Measurements from ENCODE around the gene GGCT. TPM values are rescaled to one million over a fixed set of nuclear protein-coding genes. Genes with fewer than 3 reads are reported as not detected.
A peak's percentile ranks its signal among the peaks of the same experiment; 100 is the strongest.

GGCT gene
- total RNA-seq, 1 experiment from 2014 or later, result 69.3 TPM

DNA sequence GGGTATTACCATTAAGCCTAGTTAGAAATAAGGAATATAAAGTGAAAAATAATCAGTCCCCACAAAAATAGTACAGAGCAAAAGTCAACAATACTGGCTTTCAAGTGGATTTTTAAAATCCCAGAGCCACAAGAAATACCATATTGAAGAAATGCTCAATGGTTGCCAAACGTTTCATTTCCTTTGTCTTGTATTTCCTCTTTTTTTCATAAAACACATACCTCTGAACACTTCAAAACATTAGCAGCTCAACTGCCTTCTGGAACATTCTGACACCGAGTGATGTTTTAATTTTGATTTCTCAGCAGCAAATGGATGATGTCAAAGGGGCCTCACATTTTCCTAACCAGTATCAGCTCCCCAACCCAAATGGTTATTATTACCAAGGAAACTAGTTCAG, 36.6 kb downstream of the GGCT start:
- Histone ChIP-seq H3K36me3 (replicated peaks; ENCODE audit: control insufficient read depth, insufficient read depth, low read length) (no peaks in the 10 kb centered on the region), H3K4me3 (ENCODE audit: insufficient read depth, low read depth, low read length) (no peak overlapping the region), H3K27me3 (ENCODE audit: control insufficient read depth, insufficient read depth, low read length) (no peaks in the 10 kb centered on the region)
- DNase-seq, result no peak

DNA sequence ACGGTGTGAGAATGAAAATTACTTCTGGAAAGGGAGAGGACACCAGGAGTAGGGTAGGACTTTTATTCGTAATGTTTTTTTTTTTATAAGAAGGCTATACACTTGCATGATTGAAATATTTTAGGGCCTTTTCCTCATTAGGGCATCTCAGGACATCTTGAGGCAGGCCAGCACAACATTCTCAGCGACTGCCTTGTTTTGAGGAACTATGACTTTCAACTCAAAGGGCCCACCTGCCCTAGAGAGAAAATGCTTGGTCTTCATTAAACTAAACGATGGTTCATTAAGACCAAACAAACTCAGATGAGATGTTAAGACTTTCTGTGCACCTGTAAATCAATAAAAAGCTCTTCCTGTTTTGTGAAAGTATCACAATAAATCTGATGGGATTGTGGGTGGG, 37.4 kb downstream of the GGCT start:
- Histone ChIP-seq H3K36me3 (replicated peaks; ENCODE audit: control insufficient read depth, insufficient read depth, low read length) (no peaks in the 10 kb centered on the region), H3K27me3 (ENCODE audit: control insufficient read depth, insufficient read depth, low read length) (no peaks in the 10 kb centered on the region), H3K4me3 (ENCODE audit: insufficient read depth, low read depth, low read length) (no peak overlapping the region)
- DNase-seq, result no peak

DNA sequence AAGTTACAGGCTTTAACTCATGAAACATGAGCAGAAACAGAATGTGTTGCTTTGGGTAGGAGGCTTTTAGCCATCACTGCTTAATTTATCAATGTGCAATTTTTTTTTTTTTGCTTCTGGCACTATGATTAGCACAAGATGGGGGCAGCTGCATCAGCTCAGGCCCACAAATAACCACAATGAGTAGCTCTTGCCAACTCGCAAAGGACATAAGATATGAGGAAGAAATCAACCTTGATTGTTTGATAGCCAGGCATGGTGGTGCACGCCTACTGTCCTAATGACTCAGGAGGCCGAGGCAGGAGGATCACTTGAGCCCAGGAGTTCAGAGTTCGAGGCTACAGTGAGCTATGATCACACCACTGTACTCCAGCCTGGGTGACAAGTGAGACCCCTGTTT, 38.4 kb downstream of the GGCT start:
- no peak for DNase-seq
- H3K4me3 ChIP-seq (ENCODE audit: insufficient read depth, low read depth, low read length), result no peak overlapping the region
- no peaks in the 10 kb centered on the region for H3K36me3 ChIP-seq (replicated peaks; ENCODE audit: control insufficient read depth, insufficient read depth, low read length)
- H3K27me3 ChIP-seq (ENCODE audit: control insufficient read depth, insufficient read depth, low read length), result no peaks in the 10 kb centered on the region

DNA sequence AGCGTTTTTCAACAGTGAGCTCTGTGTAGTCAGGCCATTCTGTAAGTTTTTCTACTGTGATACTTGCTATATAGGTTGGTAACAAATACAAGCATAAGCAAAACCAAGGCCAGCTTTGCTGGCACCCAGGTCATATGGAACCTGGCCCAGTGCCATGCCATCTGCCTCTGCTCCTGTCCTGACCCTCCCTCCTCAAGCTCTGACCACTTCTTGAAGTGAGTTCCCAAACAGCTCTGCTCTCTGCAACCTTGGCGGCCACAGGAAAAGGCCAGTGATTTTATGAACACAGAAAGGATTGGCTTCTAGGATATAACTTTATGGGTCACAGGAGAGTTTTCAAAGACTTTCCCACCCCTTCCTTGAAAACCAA, 38.8 kb downstream of the GGCT start:
- Histone ChIP-seq H3K36me3 (replicated peaks; ENCODE audit: control insufficient read depth, insufficient read depth, low read length) (no peaks in the 10 kb centered on the region), H3K4me3 (ENCODE audit: insufficient read depth, low read depth, low read length) (no peak overlapping the region), H3K27me3 (ENCODE audit: control insufficient read depth, insufficient read depth, low read length) (no peaks in the 10 kb centered on the region)
- no peak for DNase-seq

DNA sequence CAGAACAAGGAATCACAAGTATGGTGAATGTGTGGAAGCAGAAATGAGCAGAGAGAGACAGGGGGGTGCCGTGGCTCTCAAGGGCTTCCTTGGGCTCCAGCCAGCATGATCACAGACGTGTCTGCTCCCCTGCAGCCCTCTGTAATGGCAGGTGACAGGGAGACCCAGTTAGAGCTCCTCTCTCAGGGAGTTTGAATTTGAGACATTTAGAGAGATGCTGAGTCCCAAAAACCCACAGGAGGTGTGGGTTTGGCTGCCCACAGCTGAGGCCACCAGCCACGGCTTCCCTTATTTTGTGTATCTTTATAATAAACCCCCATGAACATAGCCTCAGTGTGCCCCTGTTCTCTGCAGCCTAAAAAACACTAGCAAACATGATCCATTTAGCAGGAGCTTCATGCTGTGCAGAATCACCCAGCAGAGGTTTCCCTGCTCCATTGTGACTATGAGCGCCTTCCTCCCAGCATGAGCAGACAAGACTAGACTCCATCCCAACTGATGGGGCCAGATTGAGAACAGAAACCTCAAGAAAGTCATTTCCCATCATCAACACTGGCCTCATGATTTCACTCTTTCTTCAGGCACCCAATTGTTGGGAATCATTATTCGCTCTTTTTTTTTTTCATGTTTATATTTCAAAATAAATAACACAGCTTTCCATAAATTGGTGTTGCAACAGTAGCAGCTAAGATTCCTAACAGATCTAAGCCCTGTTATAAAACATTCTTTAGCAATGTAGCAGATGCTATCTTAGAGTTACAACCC, 39.4 kb downstream of the GGCT start:
- Histone ChIP-seq H3K4me3 (ENCODE audit: insufficient read depth, low read depth, low read length) (no peak overlapping the region), H3K27me3 (ENCODE audit: control insufficient read depth, insufficient read depth, low read length) (no peaks in the 10 kb centered on the region), H3K36me3 (replicated peaks; ENCODE audit: control insufficient read depth, insufficient read depth, low read length) (no peaks in the 10 kb centered on the region)
- no peak for DNase-seq

DNA sequence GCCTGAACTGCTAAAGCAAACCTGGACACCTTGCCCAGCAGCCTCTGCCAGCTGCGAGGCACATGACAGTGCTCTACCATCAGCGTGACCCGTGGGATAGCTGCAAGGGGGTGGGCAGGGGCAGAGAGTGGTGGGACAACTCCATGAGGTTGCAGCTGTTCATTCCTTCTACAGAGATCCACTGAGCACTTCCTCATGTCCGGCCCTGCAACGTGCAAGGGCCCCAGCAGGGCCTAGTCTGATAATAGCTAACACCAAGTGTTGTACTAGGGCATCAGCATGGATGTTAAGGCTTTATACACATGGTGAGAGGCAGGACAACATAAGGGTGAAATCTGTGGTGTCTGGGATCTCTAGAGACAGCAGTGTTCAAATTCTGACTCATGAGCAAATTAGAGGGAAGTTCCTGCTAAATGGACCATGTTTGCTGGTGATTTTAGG, 40.4 kb downstream of the GGCT start:
- Histone ChIP-seq H3K36me3 (replicated peaks; ENCODE audit: control insufficient read depth, insufficient read depth, low read length) (no peaks in the 10 kb centered on the region), H3K27me3 (ENCODE audit: control insufficient read depth, insufficient read depth, low read length) (no peaks in the 10 kb centered on the region), H3K4me3 (ENCODE audit: insufficient read depth, low read depth, low read length) (no peak overlapping the region)
- DNase-seq, result no peak

DNA sequence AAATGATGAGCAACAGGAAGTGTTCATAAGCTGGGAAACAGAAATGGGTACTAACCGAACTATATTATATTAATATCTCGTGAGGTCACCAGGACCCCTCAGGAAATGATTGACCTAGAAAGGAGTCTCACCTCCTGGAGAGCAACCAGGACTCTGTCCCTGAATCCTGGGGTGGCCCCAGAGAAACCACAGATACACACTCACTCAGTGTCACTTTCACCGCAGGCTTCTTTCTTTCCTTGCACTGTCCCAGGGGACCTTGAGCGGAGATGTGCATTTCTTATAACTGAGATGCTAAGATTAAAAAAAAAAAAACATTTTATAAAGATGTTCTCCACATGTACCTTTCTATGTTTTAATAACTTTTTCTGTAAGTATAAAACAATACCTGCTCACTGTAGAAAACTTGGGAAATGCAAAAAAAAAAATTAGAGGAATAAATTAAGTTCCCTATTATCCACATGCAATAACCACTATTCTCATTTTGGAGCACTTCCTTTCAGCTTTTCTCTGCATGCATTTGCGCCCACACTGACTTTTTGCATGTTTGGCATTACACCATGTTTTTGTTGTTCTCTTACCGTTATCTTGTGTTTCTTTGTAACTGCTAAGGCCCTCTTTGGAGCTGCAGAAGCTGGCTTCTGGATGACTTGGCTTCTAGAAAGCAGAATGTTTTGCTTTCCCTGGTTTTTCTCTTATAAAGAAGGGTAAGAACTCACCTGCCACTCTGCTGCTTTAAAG, 41.1 kb downstream of the GGCT start:
- Histone ChIP-seq H3K36me3 (replicated peaks; ENCODE audit: control insufficient read depth, insufficient read depth, low read length) (no peaks in the 10 kb centered on the region), H3K27me3 (ENCODE audit: control insufficient read depth, insufficient read depth, low read length) (no peaks in the 10 kb centered on the region), H3K4me3 (ENCODE audit: insufficient read depth, low read depth, low read length) (no peak overlapping the region)
- no peak for DNase-seq

DNA sequence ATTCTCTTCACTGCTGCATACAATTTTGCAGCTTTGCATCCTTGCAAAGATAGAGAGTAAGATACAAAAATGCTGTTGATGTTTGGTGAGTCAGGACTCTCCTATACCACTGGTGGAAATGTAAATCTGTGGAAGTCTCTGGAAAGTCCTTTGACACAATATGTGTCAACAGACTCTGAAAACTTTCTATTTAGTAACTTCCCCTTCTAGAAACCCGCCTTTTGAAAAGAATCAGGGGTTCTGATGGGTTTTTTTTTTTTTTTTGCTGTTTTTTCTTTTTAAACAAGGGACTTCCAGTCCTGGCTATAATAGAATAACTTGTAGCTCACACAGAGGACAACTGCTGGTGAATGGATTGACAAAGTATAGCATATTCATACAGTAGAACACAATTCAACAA, 42.5 kb downstream of the GGCT start:
- no peak overlapping the region for H3K4me3 ChIP-seq (ENCODE audit: insufficient read depth, low read depth, low read length)
- no peaks in the 10 kb centered on the region for H3K27me3 ChIP-seq (ENCODE audit: control insufficient read depth, insufficient read depth, low read length)
- DNase-seq, result no peak
- H3K36me3 ChIP-seq (replicated peaks; ENCODE audit: control insufficient read depth, insufficient read depth, low read length), result no peaks in the 10 kb centered on the region

DNA sequence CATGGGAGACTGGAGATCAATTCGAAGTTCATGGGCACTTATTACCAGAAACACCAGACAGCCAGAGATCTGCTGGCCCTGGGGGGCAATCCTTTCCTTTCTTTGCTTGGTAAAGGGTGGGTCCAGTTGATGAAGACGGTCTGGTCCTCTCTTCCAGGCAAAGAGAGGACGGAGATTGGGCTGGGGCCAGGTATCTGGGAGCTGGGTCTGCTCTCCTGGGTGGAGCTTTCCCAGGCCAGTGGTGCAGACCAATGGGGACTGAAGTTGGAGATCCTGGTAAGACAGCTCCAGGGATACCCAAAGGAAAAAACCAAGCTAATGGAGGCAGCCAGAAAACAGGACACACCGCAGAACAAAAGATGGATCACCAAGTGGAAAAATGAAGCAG, 44.4 kb downstream of the GGCT start:
- H3K36me3 ChIP-seq (replicated peaks; ENCODE audit: control insufficient read depth, insufficient read depth, low read length), result no peaks in the 10 kb centered on the region
- H3K27me3 ChIP-seq (ENCODE audit: control insufficient read depth, insufficient read depth, low read length), result no peaks in the 10 kb centered on the region
- no peak overlapping the region for H3K4me3 ChIP-seq (ENCODE audit: insufficient read depth, low read depth, low read length)
- DNase-seq, result no peak

DNA sequence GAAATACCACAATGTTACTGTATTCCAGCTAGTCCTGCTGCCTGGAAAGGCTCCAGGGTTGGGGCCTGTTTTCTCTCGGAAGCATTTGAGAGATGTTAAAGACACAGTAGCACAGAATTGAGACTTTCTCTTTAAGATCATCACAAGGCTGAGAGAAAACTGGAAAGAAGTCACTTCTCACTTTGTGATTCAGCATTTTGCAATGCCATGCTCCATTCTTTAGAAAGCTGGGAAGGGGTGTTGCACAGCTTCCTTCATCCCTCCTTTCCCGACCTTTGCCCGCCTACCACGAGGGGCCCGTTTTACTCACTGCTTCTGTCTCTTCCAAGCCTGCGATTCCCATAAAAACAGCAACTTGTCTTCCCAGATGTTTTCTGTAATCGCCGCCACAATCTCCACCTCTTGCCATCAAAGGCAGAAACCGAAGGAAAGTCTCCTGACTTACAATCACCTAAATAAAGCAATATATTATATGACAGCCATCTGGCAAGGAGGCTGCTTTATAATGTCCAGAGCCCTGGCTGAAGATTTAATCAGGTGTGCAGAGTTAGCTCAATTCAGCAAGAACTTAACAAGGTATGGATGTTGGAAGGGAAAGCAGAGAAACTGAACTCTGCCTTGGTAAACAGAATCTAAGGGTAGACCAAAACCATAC, 44.9 kb downstream of the GGCT start:
- Histone ChIP-seq H3K4me3 (ENCODE audit: insufficient read depth, low read depth, low read length) (no peak overlapping the region), H3K27me3 (ENCODE audit: control insufficient read depth, insufficient read depth, low read length) (no peaks in the 10 kb centered on the region), H3K36me3 (replicated peaks; ENCODE audit: control insufficient read depth, insufficient read depth, low read length) (no peaks in the 10 kb centered on the region)
- DNase-seq, result no peak

DNA sequence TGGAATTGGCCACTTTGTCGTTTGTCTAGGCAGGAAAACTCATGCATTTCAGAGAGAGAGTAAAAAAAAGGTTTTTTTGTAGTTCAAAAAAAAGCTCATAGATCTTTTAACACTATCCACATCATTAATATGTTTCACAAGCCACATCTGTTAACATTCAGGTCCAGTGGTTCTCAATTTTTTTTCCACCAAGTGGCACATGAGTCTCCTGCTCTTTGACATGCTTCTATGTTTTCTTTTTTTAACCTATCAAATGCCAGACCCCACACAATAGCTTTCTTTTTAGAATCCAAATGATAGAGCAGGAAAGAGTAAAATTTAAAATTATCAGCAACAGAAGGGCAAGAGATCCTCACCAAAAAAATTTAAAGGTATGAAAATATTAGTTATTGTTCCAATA, 46.3 kb downstream of the GGCT start:
- no peak overlapping the region for H3K4me3 ChIP-seq (ENCODE audit: insufficient read depth, low read depth, low read length)

DNA sequence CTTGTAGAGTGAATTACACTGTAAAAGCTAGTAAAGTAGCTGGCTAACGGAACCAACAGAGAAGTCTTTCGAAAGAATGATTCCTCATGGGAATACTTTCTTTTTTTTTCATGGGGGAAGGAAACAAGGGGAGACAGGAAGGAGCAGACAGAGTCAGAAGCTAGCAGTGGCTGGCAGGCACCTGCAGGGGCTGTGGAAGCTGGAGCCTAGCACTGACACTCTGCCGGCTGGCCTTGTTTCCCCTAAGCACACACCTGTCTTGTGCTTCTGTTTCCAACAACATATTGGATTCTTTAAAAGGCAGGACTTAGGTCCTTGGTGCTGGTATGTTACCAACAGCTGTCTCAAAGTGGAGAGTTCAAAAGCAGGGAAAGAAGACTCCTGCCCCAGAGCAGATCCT, 50.7 kb downstream of the GGCT start:
- Histone ChIP-seq H3K4me3 (ENCODE audit: insufficient read depth, low read depth, low read length) (no peak overlapping the region), H3K27me3 (ENCODE audit: control insufficient read depth, insufficient read depth, low read length) (no peaks in the 10 kb centered on the region), H3K36me3 (replicated peaks; ENCODE audit: control insufficient read depth, insufficient read depth, low read length) (no peaks in the 10 kb centered on the region; the same call in 1 of the 2 replicates)
- no peak for DNase-seq

More for the DNA sequence above, 46.3 kb downstream of the GGCT start:
- no peaks in the 10 kb centered on the region for H3K27me3 ChIP-seq (ENCODE audit: control insufficient read depth, insufficient read depth, low read length)
- DNase-seq, result no peak
- H3K36me3 ChIP-seq (replicated peaks; ENCODE audit: control insufficient read depth, insufficient read depth, low read length), result no peaks in the 10 kb centered on the region

DNA sequence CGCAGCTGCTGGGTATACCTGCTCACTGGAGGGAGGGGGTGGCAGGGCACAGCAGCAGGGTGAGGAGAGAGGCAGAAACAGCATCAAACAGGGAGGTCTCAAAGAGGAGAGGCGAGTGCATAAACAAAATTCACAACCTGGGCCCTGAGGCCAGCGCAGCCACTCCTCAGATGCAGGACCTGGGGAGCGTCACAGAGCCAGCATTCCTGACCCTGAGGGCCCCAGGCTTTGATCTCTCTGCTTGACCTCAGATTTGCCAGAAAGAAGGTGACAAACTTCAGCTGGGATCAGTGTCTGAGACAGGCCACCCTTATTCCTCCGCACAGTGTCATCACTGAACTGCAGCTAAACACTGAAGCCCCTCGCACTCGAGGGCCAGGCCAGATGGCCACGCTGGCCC, 51.6 kb downstream of the GGCT start:
- DNase-seq, result no peak
- Histone ChIP-seq H3K36me3 (replicated peaks; ENCODE audit: control insufficient read depth, insufficient read depth, low read length) (no peaks in the 10 kb centered on the region; the same call in 1 of the 2 replicates), H3K27me3 (ENCODE audit: control insufficient read depth, insufficient read depth, low read length) (no peaks in the 10 kb centered on the region), H3K4me3 (ENCODE audit: insufficient read depth, low read depth, low read length) (no peak overlapping the region)

DNA sequence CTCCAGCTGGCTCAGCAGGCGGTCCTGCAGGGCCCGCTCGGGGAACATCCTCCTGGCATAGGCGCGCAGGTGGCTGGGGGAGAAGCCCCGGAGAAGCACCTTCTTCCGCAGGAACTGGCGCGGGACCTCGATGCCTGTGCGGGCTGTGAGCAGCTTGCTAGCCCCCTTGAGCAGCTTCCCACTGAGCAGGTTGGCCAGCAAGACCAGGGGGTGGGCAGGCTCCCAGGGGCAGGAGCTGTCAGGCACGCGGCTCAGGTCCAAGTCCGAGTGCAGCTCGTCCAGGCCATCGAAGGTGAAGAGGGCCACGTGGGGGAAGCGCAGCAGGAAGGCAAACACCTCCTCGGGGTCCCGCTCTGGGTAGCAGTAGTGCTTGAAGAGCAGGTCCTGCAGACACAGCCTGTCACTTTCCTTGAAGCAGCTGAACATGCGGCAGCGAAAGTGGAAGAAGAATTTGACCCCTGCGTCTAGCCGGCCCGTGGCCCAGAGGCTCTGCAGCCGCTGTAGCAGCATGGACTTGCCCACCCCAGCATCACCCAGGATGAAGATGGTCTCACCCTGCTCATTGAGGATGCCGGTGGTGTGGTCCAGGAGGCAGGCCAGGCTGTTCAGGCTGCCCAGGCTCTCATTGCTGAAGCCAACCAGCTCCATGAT, 52.2 kb downstream of the GGCT start:
- no peaks in the 10 kb centered on the region; the same call in 1 of the 2 replicates for H3K36me3 ChIP-seq (replicated peaks; ENCODE audit: control insufficient read depth, insufficient read depth, low read length)
- H3K27me3 ChIP-seq (ENCODE audit: control insufficient read depth, insufficient read depth, low read length), result no peaks in the 10 kb centered on the region
- peak; percentile 52 for DNase-seq
- H3K4me3 ChIP-seq (ENCODE audit: insufficient read depth, low read depth, low read length), result no peak overlapping the region
